Measurements from ENCODE around the gene OFD1. TPM values are rescaled to one million over a fixed set of nuclear protein-coding genes. Genes with fewer than 3 reads are reported as not detected.
A peak's percentile ranks its signal among the peaks of the same experiment; 100 is the strongest.

The OFD1 gene
- total and polyA plus RNA-seq, 2 of the 8 experiments (the other 6 are each of a cell fraction or from before 2014, with no cell fraction given), result 8.0 to 23.4 TPM

DNA sequence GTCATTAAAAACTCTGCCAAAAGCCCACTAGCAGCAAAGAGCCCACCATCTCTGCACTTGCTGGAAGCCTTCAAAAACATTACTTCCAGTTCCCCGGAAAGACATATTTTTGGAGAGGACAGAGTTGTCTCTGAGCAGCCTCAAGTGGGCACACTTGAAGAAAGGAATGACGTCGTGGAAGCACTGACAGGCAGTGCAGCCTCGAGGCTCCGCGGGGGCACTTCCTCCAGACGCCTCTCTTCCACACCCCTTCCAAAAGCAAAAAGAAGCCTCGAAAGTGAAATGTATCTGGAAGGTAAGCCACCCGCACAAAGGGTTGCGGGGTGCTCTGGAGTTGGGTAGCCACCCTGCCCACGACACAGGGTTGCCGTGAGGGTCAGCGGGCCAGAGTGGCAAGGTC, 25.9 kb downstream of the OFD1 start:
- Histone ChIP-seq H3K4me3 (ENCODE audit: extremely low read depth in 1 of 4, insufficient read depth in 2 of 4, low read depth in 3 of 4, low read length in 4 of 4) (no peak overlapping the region), H4K8ac (ENCODE audit: extremely low read depth, insufficient read depth, low read length) (no peak overlapping the region), H3K9ac (replicated peaks in 1 of 4; ENCODE audit: extremely low read depth in 1 of 4, low read depth in 3 of 4, low read length in 3 of 4) (no peak overlapping the region), H3K9me3 (ENCODE audit: insufficient read depth in 2 of 2, low read depth in 1 of 2, low read length in 1 of 2) (no peaks in the 10 kb centered on the region), H3K14ac (ENCODE audit: insufficient read length) (no peak overlapping the region), H2BK5ac (ENCODE audit: low read depth, low read length) (no peak overlapping the region), H4K91ac (replicated peaks; ENCODE audit: insufficient read length, low read length) (no peak overlapping the region), H3K56ac (replicated peaks; ENCODE audit: insufficient read length, low read depth, low read length) (no peak overlapping the region), H3K18ac (ENCODE audit: extremely low read depth, low read length) (no peak overlapping the region), H4K20me1 (replicated peaks in 1 of 2; ENCODE audit: control insufficient read depth in 1 of 2, insufficient read depth in 2 of 2, low read length in 2 of 2) (no peaks in the 10 kb centered on the region), H2BK12ac (ENCODE audit: low read depth, low read length) (no peak overlapping the region), H3K36me3 (ENCODE audit: control insufficient read depth in 2 of 4, insufficient read depth in 4 of 4, low read length in 3 of 4) (peaks cover 0 to 52% (median 12%) of the 10 kb centered on the region in 4 experiments; a peak in 7 of 8 replicates), H2AFZ (ENCODE audit: low read length) (no peak overlapping the region), H3K4me1 (replicated peaks in 1 of 4; ENCODE audit: control insufficient read depth in 3 of 4, insufficient read depth in 4 of 4, low read length in 3 of 4) (peaks cover 0 to 16% (median 6%) of the 10 kb centered on the region in 4 experiments; a peak in 4 of 7 replicates), H4K5ac (ENCODE audit: insufficient read length, low read depth, low read length) (no peak overlapping the region), H2BK15ac (ENCODE audit: low read length) (no peak overlapping the region), H3K23me2 (ENCODE audit: low read depth, low read length) (no peaks in the 10 kb centered on the region), H3K79me1 (ENCODE audit: low read depth, low read length) (no peaks in the 10 kb centered on the region), H2BK120ac (replicated peaks; ENCODE audit: low read depth, low read length) (no peak overlapping the region), H3K27me3 (replicated peaks in 1 of 4; ENCODE audit: control insufficient read depth in 3 of 4, extremely low read depth in 1 of 4, insufficient read depth in 3 of 4, low read length in 3 of 4) (no peaks in the 10 kb centered on the region), H3K79me2 (ENCODE audit: control insufficient read depth in 1 of 2, insufficient read depth in 2 of 2, low read length in 2 of 2) (no peaks in the 10 kb centered on the region), H3K27ac (ENCODE audit: low read depth, low read length) (no peak overlapping the region; the same call in 1 of the 2 replicates), H2AK5ac (ENCODE audit: low read depth, low read length) (no peak overlapping the region), H3K4ac (replicated peaks; ENCODE audit: insufficient read length, low read depth, low read length) (no peak overlapping the region), H2BK20ac (ENCODE audit: low read length) (no peak overlapping the region), H3K23ac (ENCODE audit: insufficient read length) (no peak overlapping the region), H3K4me2 (ENCODE audit: insufficient read depth in 1 of 2, low read depth in 2 of 2, low read length in 2 of 2) (0 out of 4 replicates have a peak overlapping the region, but pooled peaks of 1 of the 2 experiments have one; percentile 22)
- DNase-seq (ENCODE audit: low read depth in 1 of 2, low spot score in 2 of 2) (no peak), FAIRE-seq (peak; percentile 78)
- 85% methylated on average over 7 of the region's 13 CpGs; no CpG with 5 or more reads in 1 of the 2 experiments for WGBS, 2 experiments (ENCODE audit: extremely low coverage in 1 of 2, insufficient coverage in 1 of 2, insufficient read length in 1 of 2, insufficient replicate concordance in 2 of 2, low coverage in 1 of 2, low lambda C conversion rate in 2 of 2, missing lambda C conversion rate in 1 of 2)
- ChIA-PET POLR2A (ENCODE audit: partially characterized antibody) (interaction anchor here (1.0 to 2.5 kb wide), 3 partner anchors 24 to 269 kb away, joined by 3 to 10 read pairs (median 5); partner anchors contain the start of genes GEMIN8, OFD1 and TRAPPC2), CTCF (ENCODE audit: partially characterized antibody) (interaction anchor here (1.2 to 1.5 kb wide), 2 partner anchors 9 to 15 kb away, joined by 3 read pairs; no protein-coding TSS in a partner anchor)
- no peak for TF ChIP-seq MAFK (IDR thresholded peaks at IDR 0.05; ENCODE audit: low read depth, low read length)
- no peak for TF ChIP-seq JUND (IDR thresholded peaks at IDR 0.05; ENCODE audit: low read length)
- TF ChIP-seq NANOG (IDR thresholded peaks at IDR 0.05; ENCODE audit: insufficient read depth, low read depth, low read length, poor library complexity, severe bottlenecking), result no peak
- TF ChIP-seq KDM5A (IDR thresholded peaks at IDR 0.05; ENCODE audit: low read length), result no peak
- no peak for TF ChIP-seq EGR1 (IDR thresholded peaks at IDR 0.05; ENCODE audit: borderline replicate concordance, low read depth, low read length)

Measured in H1 (cell line).